Measurements from ENCODE around the gene CHRNB1. TPM values are rescaled to one million over a fixed set of nuclear protein-coding genes. Genes with fewer than 3 reads are reported as not detected.

Gene CHRNB1
- total RNA-seq, 1 donor from 2014 or later: 12.6 TPM

- no peaks in the 10 kb centered on the region for H3K9me3 Mint-ChIP-seq (ENCODE audit: low read depth)
- peak overlapping the region; percentile 88 for H3K4me3 Mint-ChIP-seq (ENCODE audit: unreplicated experiment)
- H3K27me3 Mint-ChIP-seq (ENCODE audit: low read depth): no peaks in the 10 kb centered on the region
- TF ChIP-seq CTCF (IDR thresholded peaks at IDR 0.05): no peak
- H3K27ac Mint-ChIP-seq (ENCODE audit: unreplicated experiment): peak overlapping the region; percentile 100
- peaks cover 61% of the 10 kb centered on the region for H3K4me1 Mint-ChIP-seq (ENCODE audit: low read depth)
- DNase-seq (ENCODE audit: low spot score): no peak
- H3K36me3 Mint-ChIP-seq (ENCODE audit: low read depth): peaks cover 2% of the 10 kb centered on the region
Measured at GRCh38 chr17:7483255-7484066, 38.6 kb downstream of the CHRNB1 start.

GRCh38 chr17:7484067-7484918, 39.4 kb downstream of the CHRNB1 start, which contains the start of gene POLR2A:
Gene POLR2A, plus strand, starts transcription at chr17:7484366.
- DNase-seq (ENCODE audit: low spot score): peak; percentile 98
- H3K4me3 Mint-ChIP-seq (ENCODE audit: unreplicated experiment): peak within 1 kb of the TSS; percentile 88
- TF ChIP-seq CTCF (IDR thresholded peaks at IDR 0.05): no peak
- peak within 1 kb of the TSS; percentile 100 for H3K27ac Mint-ChIP-seq (ENCODE audit: unreplicated experiment)
- H3K36me3 Mint-ChIP-seq (ENCODE audit: low read depth): peaks cover 2% of the 10 kb centered on the region
- H3K4me1 Mint-ChIP-seq (ENCODE audit: low read depth): peaks cover 67% of the 10 kb centered on the region
- H3K9me3 Mint-ChIP-seq (ENCODE audit: low read depth): no peaks in the 10 kb centered on the region
- H3K27me3 Mint-ChIP-seq (ENCODE audit: low read depth): no peaks in the 10 kb centered on the region

DNA sequence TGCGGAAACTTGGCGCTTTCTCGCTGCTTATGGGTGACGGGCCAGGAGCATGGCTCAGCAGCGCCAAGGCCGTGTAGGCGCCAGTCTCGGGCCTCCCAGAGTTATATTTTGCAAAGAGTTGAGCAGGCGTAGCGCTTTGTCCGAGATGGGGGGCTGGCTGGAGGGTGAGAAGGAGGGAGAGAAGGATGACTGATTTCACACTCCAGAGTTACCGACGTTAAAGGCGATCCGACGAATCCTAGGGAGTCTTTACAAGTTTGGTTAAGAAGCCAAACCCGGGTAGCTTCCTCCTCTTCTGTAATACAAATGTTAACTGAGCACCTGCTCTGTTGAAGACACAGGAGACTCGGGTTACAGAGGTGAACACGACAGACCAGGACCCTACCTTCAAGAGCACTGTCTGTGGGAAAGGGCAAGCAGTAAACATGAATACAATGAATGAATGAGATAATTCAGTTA, 40.1 kb downstream of the CHRNB1 start:
- peak overlapping the region; percentile 100 for H3K27ac Mint-ChIP-seq (ENCODE audit: unreplicated experiment)
- TF ChIP-seq CTCF (IDR thresholded peaks at IDR 0.05): peak; percentile 40
- H3K4me1 Mint-ChIP-seq (ENCODE audit: low read depth): peaks cover 69% of the 10 kb centered on the region
- peak overlapping the region; percentile 88 for H3K4me3 Mint-ChIP-seq (ENCODE audit: unreplicated experiment)
- peaks cover 2% of the 10 kb centered on the region for H3K36me3 Mint-ChIP-seq (ENCODE audit: low read depth)
- no peak for DNase-seq (ENCODE audit: low spot score)
- H3K9me3 Mint-ChIP-seq (ENCODE audit: low read depth): no peaks in the 10 kb centered on the region
- H3K27me3 Mint-ChIP-seq (ENCODE audit: low read depth): no peaks in the 10 kb centered on the region

DNA sequence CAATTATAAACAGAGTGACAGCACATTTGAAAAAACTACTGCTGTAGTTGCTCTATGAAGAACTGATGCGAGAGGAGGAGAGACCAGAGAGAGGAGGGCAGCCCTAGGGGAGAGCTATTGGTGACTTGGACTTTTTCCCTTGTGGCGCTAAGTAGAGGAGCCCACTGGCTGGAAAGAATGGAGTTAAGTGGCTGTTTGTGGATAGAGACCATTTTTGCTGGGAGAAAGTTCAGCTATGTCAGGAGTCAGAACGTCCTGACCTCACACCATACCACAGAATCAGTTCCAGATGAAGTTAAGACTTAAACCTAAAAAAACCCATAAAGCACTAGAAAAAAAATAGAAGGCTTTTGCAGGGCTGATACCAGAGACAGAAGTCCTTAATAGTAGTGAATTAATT, 41.3 kb downstream of the CHRNB1 start:
- H3K9me3 Mint-ChIP-seq (ENCODE audit: low read depth): no peaks in the 10 kb centered on the region
- no peak for TF ChIP-seq CTCF (IDR thresholded peaks at IDR 0.05)
- no peaks in the 10 kb centered on the region for H3K27me3 Mint-ChIP-seq (ENCODE audit: low read depth)
- no peak for DNase-seq (ENCODE audit: low spot score)
- H3K27ac Mint-ChIP-seq (ENCODE audit: unreplicated experiment): peak overlapping the region; percentile 74
- H3K4me3 Mint-ChIP-seq (ENCODE audit: unreplicated experiment): peak overlapping the region; percentile 88
- peaks cover 2% of the 10 kb centered on the region for H3K36me3 Mint-ChIP-seq (ENCODE audit: low read depth)
- H3K4me1 Mint-ChIP-seq (ENCODE audit: low read depth): peaks cover 68% of the 10 kb centered on the region

DNA sequence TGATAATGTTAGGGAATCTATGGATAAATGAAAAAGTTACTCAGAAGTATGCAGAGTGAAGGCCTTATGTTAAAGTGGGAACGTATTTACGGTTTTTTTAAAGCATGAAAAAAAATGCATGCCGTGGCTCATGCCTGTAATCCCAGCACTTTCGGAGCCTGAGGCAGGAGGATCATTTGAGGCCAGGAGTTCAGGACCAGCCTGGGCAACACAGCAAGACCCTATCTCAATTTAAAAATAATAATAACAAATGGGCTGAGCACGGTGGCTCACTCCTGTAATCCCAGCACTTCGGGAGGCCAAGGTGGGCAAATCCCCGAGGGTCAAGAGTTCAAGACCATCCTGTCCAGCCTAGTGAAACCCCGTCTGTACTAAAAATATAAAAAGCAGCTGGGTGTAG, 45.3 kb downstream of the CHRNB1 start:
- Mint-ChIP-seq H3K36me3 (ENCODE audit: low read depth) (peaks cover 7% of the 10 kb centered on the region), H3K27me3 (ENCODE audit: low read depth) (no peaks in the 10 kb centered on the region), H3K4me1 (ENCODE audit: low read depth) (peaks cover 63% of the 10 kb centered on the region), H3K9me3 (ENCODE audit: low read depth) (no peaks in the 10 kb centered on the region), H3K27ac (ENCODE audit: unreplicated experiment) (no peak overlapping the region), H3K4me3 (ENCODE audit: unreplicated experiment) (no peak overlapping the region)
- DNase-seq (ENCODE audit: low spot score): no peak
- TF ChIP-seq CTCF (IDR thresholded peaks at IDR 0.05): no peak
